H1 (cell line): ENCODE data around the gene P3H3. TPM values are rescaled to one million over a fixed set of nuclear protein-coding genes. Genes with fewer than 3 reads are reported as not detected.

ENCODE experiments used
- BRCA1 ChIP-seq: IDR thresholded peaks from 2 replicates; pipeline ENCODE4 v1.6.1; 2012; ENCODE audit warnings: low read depth, low read length, improper control_type of control experiment
- CEBPB ChIP-seq: IDR thresholded peaks from 2 replicates; pipeline ENCODE4 v1.6.1; 2012; ENCODE audit warnings: low read depth, low read length
- CHD1 ChIP-seq: IDR thresholded peaks from 2 replicates; pipeline ENCODE4 v1.6.1; 2012; ENCODE audit warnings: low read depth, low read length, improper control_type of control experiment
- POLR2AphosphoS5 ChIP-seq: IDR thresholded peaks from 2 replicates; pipeline ENCODE4 v1.6.1; 2011; ENCODE audit warnings: low read depth, low read length
- RFX5 ChIP-seq: IDR thresholded peaks from 2 replicates; pipeline ENCODE4 v1.6.1; 2011; ENCODE audit warnings: low read depth, low read length, improper control_type of control experiment, borderline replicate concordance
- SP2 ChIP-seq: IDR thresholded peaks from 2 replicates; pipeline ENCODE4 v1.6.1; 2012; ENCODE audit warnings: mild to moderate bottlenecking, low read length, inconsistent platforms
- TAF7 ChIP-seq: optimal IDR thresholded peaks from 2 replicates; pipeline ENCODE3; 2011; ENCODE audit warnings: low read depth, mild to moderate bottlenecking, inconsistent platforms, low read length, moderate library complexity, borderline replicate concordance
- TBP ChIP-seq: IDR thresholded peaks from 2 replicates; pipeline ENCODE4 v1.6.1; 2011; ENCODE audit warnings: low read depth, low read length, improper control_type of control experiment
- TCF12 ChIP-seq: IDR thresholded peaks from 2 replicates; pipeline ENCODE4 v1.6.1; 2011; ENCODE audit warnings: low read depth, mild to moderate bottlenecking, low read length
- USF2 ChIP-seq: IDR thresholded peaks from 2 replicates; pipeline ENCODE4 v1.6.1; 2011; ENCODE audit warnings: low read length, improper control_type of control experiment
- polyA plus RNA-seq, 7 experiments: library from polyadenylated mRNA; depleted of rRNA in 3 of 7; stranded (reverse) in 5 of 7; unstranded in 2 of 7; fragments of >200 nt in 5 of 7; fragments of 200-250 nt in 2 of 7; gene quantifications; 1 replicate in 5 of 7; 2 replicates in 1 of 7; 4 replicates in 1 of 7; pipeline versions ENCODE4 v1.2.1 to v1.2.3, GENCODE V29; 2011 to 2013; ENCODE audit warnings: missing spikeins in 2 of 7, mixed read lengths in 2 of 7
- total RNA-seq: library from RNA; stranded (reverse); fragmentation: NEBNext Ultra II Directional; extraction: Animal tissue kit (Norgen Biotek cat#: 25700); gene quantifications from 2 replicates; pipeline ENCODE4 v1.2.1, GENCODE V29; 2021

P3H3 gene
- total and polyA plus RNA-seq, 2 of the 8 experiments (the other 6 are each of a cell fraction or from before 2014, with no cell fraction given): 22.9 to 43.5 TPM

GRCh38 chr12:6827437-6827911 is 733 bp upstream of the P3H3 start (continued):
- TF ChIP-seq USF2: peak; percentile 74
- no peak for TF ChIP-seq CHD1
- no peak for TF ChIP-seq SP2
- TF ChIP-seq BRCA1: no peak
- no peak for TF ChIP-seq TAF7
- no peak for TF ChIP-seq CEBPB
- 0 out of 2 replicates have a peak, but pooled peaks have one; percentile 34 for TF ChIP-seq TBP
- TF ChIP-seq POLR2AphosphoS5: 0 out of 2 replicates have a peak, but pooled peaks have one; percentile 47
- TF ChIP-seq RFX5: no peak
- no peak for TF ChIP-seq TCF12
